GM13977 (cell line): ENCODE data around the gene COTL1.

Experiments
- DNase-seq: peaks from one replicate; pipeline ENCODE4 v3.0.0; 2012; ENCODE audit warnings: low spot score
- CTCF ChIP-seq: IDR thresholded peaks from 2 replicates; pipeline ENCODE4 v1.5.1; 2012; ENCODE audit warnings: mild to moderate bottlenecking, control low read depth; ENCODE audit not compliant: insufficient read depth; ENCODE audit errors: extremely low read depth, missing control alignments
- in situ Hi-C: fragments of 300-500 bp; cut with MboI; formaldehyde crosslinking; loops from one replicate; pipeline ENCODE4 v1.12.0; 2022; ENCODE audit warnings: low sequenced_read_pairs, low pct_unique_long_range_greater_than_20kb, mixed read lengths, inconsistent platforms; ENCODE audit not compliant: unreplicated experiment

The COTL1 gene

GRCh38 chr16:84652566-84652965 is 34.7 kb upstream of the COTL1 start:
- in situ Hi-C loops = no loop called here
- DNase-seq = no peak
- TF ChIP-seq CTCF = no peak

GRCh38 chr16:84650062-84650991 is 32.4 kb upstream of the COTL1 start:
- TF ChIP-seq CTCF = no peak
- in situ Hi-C loops = no loop called here
- no peak for DNase-seq

GRCh38 chr16:84649511-84649861 is 31.6 kb upstream of the COTL1 start:
- no peak for TF ChIP-seq CTCF
- in situ Hi-C loops = loop anchor here (25.0 kb wide), 1 partner anchor 313 kb away; no protein-coding TSS in a partner anchor
- DNase-seq = no peak

- no peak for TF ChIP-seq CTCF
- DNase-seq = peak; percentile 90
- in situ Hi-C loops = loop anchor here (25.0 kb wide), 1 partner anchor 313 kb away; no protein-coding TSS in a partner anchor
These were observed 31.0 kb upstream of the COTL1 start for GRCh38 chr16:84648595-84649510.

- DNase-seq = peak; percentile 98
- in situ Hi-C loops = loop anchor here (25.0 kb wide), 1 partner anchor 314 kb away; no protein-coding TSS in a partner anchor
- no peak for TF ChIP-seq CTCF
These were observed 30.1 kb upstream of the COTL1 start, which contains the start of gene KLHL36 for GRCh38 chr16:84647828-84648594. KLHL36 (plus strand) TSS chr16:84648511; CDS start chr16:84650868, 2,357 bp downstream.

GRCh38 chr16:84643674-84644073 is 25.8 kb upstream of the COTL1 start:
- no peak for DNase-seq
- in situ Hi-C loops = loop anchor here (25.0 kb wide), 1 partner anchor 319 kb away; no protein-coding TSS in a partner anchor
- no peak for TF ChIP-seq CTCF
